HG03066 (cell line): ENCODE results near the gene UNK.
A peak's percentile ranks its signal among the peaks of the same experiment; 100 is the strongest.

Experiments
- ATAC-seq: cut with Tn5 transposase; IDR thresholded peaks from one replicate; pipeline ENCODE4 v1.9.1; 2021; ENCODE audit warnings: low read depth; ENCODE audit not compliant: unreplicated experiment

UNK gene

DNA sequence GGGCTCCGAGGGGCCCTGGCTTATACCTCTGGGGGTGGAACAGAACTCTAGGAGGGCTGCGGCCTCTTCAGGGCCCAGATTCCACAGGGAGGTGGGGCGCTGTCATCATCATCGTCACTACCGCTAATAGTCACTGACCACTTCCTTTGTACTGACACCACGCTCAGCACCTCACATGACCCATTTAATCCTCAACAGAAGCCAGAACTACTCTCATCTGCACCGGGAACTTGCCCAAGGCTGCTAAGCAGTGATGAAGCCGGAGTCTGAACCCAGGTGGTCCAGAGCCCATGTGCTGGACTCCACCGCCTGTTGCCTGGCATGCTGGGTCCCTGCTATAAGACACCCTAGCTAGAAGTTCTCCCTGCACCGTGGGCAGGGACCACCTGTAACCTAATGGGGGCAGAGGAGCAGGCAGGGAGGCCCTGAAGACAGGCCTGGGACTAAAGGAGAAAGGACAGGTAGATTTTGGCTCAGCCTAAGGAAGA lies 47.6 kb downstream of the UNK start:
- ATAC-seq: no peak

DNA sequence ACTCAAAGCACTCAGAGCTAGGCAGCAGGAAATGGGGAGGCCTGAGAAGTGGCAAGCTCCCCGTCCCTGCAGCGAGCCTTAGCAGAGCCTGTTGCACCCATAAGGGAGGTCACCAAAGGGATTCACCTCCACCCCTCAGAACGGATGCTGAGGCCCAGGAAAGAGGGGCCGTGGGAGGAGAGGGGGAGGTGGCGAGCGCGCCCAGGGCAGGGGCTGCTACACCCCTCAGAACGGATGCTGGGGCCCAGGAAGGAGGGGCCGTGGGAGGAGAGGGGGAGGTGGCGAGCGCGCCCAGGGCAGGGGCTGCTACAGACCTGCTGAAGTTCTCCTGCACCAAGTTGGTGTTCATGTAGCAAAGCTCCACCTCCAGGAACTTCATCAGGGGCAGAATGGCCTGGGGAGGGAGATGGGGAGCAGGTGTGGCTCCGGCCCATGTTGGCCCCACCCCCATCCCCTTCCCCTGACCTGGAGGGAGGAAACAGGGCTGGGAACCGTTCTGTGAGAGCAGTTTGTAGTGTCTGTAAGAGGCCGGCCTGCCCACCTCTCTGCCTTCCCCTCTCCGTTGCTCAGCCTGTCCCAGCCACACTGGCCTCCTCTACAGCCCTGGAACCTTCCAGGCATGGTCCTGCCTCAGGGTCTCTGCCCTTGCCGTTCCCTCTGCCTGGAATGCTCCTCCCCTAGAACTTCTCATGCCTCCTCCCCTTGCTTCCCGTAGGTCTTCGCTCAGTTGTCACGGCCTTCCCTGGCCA lies 48.2 kb downstream of the UNK start:
- ATAC-seq: no peak

DNA sequence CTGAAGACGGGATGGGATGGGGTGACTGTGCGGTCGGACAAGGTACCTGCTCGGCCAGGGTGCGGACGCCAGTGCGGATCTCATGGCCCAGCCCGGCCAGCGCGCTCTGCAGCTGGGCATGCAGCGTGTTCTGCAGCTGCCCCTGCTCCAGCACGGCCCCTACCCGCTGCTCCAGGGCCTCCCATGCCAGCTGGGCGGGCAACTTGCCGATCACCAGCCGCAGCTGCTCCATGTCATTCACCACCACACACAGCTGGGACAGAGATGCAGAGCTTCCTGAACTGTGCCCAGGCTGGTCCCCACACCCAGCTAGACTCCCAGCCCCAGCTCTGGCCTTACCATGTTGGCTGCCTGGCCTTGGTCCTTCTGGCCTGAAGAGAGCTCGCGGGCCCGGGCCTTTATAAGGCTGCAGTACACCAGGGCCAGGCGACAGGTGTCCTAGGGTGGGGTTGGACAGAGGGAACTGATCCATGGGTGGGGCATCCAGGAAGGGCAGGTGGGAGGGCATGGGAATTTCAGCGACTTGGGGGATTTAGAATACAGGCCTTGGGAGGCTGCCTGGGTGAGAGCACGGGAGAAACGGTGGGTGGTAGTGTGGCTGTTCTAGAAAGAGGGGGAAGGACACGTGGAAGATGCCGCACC lies 49.8 kb downstream of the UNK start:
- no peak for ATAC-seq

DNA sequence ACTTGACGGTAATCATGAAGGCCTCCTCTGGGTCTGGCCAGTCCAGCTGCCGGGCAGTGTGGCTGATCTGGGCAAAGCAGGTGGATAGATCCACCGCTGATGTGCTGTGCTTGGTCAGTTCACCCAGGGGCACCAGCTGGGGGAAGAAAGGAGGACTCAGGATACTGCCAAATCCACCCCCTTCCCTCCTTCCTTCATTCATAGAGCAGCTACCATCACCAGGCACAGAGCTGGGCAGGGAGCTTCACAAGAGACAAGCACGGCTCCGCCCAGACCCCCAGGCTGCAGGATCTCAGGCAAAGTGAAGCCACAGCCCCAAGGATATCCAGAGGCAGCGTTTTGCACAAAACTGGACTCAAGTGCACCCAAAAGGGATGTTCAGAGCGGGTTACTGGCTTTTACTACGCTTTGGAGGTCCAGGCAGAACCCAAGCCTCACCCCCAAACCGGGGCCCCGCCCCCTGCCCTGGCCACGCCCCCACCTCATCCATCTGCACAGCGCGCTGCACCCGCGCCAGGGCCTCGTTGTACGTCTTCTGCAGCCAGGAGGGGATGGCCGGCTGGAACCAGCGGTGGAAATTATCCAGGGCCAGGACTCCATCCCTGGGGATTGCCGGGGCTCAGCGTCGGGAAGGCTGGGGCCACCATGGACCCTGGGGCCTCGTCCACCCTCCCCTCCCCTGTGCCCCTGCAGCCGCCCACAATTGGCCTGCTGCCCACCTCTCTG lies 50.5 kb downstream of the UNK start:
- ATAC-seq: no peak

DNA sequence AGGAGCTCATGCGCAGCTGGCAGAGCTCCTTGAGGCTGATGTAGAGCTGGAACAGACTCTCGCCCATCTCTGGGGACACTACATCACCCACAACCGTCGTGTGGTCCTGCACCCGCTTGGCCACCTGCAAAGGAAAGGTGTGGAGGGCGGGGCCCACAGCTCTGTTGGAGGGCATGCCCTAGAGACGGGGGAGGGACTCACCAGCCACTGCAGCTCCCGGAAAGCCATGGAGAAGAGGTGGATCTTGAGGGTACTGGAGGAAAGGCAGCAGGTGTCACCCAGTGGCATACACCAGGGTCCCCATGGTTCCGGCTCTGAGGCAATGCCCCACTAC lies 51.0 kb downstream of the UNK start:
- no peak for ATAC-seq

DNA sequence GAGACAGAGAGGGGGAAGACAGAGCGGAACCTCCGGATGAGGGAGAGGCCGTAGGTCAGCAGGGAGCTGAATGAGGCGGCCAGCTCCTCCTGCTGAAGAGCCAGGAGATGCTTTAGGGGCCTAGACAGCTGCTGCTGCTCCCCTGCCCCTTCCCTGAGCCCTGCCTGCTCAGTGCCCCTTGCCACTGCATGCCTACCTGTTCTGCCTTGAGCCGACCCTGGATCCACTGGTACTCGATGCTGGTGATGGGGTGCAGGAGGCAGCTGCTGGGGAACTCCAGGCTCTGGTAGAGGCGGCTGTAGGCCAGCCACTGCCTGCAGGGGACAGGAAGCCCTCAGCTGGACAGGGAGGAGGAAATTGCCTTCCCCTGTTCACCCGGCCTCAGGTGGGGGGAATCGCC lies 52.0 kb downstream of the UNK start:
- ATAC-seq: no peak

DNA sequence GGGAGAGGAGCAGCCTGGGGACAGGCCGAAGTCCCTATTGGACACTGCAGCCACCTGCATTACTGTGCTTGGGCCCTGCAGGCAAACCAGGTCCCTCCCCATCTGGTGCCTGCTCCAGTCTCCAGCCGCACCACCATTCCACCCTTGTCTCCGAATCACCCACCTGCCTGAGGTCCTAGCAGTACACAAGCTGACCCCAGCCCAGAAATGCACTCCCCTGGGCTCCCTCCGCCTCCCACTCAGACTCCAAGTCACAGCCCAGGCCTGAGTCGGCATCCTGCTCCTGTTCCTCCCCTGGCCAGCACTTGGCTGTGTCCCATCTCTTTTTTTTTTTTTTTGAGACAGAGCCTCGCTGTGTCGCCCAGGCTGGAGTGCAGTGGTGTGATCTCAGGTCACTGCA lies 53.3 kb downstream of the UNK start:
- ATAC-seq: no peak

DNA sequence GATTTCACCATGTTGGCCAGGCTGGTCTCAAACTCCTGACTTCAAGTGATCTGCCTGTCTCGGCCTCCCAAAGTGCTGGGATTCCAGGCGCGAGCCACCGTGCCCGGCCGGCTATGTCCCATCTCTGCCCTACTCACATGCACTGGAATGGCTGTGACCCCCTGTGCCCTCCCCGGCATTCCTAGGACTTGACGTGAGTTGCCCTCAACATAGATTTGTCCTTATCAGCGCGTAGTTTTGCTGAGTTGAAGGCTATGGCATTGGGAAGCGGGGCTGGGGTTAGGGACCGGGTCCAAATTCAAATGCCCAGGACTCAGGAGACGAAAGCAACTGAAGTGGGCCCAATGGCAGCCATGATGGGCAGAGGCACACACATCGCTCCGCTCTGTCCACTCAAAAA lies 53.8 kb downstream of the UNK start:
- ATAC-seq: no peak

DNA sequence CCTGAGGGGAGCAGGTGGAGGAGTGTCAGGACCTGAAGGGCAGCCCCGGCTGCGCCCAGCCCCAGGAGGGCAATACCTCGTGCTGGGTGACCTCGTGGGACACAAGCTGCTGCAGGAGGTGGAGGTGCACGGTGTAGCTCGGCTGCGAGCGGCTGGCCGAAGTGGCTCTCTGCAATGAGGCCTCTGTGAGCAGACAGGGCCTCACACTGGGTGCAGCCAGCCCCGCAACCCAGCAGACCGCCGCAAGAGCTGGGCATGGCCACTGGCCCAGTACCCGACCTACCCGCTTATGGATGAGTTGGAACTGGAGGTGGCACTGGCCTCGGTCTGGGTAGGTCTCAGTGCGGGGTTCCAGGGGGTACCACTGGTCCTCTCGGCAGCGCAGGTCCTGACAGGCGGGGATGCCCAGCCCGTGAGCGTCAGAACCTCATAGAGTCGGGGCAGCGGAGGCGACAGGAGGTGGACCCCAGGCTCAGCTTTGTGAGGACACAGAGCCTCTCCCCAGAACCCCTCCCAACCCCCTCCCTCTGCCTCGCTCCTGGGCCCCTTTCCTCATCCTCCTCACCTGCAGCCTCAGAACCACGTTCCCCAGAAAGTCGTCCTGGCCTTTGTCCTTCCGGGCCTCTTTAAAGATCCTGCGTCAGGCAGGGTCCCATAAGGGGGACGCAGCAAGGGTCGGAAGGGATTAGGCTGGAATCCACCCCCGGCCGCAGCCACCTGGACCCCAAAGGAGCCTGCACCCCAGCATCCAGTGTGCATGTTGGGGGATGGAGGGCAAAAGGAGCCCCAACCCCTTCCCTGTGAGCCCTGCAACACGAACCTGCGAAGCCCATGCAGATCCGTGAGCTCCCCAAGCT lies 55.6 kb downstream of the UNK start:
- ATAC-seq: no peak

DNA sequence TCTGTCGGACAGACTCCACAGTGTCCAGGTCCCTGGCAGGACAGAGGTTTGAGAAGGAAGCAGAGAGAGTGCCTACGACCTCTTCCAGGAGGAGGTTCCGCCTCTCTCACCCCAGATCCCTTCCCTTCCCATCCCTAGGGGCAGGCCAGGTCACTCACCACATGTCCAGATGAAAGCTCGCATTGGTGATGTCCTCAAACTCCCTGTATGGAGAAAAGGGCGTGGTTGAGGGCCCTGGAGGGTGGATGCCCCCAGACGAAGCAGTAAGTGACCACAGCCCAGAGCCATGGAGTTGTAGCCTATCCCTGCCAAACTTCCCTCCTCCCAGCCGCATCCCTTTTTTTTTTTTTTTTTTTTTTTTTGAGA lies 56.2 kb downstream of the UNK start:
- no peak for ATAC-seq

DNA sequence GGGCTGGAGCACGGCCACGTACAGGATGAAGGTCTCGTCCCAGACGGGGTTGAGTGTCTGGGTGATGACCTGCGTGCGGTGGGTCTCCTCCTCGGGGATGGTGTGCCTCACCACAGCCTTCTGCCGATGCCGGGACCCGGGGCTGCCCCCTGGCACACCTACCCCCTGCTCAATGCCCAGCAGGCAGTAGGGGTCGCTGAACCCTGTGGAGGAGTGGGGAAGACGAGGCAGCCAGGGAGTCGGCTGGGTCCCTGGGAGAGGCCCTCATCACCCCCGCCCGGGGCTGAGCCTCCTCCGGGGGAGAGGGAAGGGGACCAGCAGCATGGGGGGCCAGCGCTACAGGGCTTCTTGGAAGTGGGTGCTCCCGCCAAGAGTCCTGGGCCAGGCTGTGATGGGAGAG lies 57.8 kb downstream of the UNK start:
- ATAC-seq: no peak

DNA sequence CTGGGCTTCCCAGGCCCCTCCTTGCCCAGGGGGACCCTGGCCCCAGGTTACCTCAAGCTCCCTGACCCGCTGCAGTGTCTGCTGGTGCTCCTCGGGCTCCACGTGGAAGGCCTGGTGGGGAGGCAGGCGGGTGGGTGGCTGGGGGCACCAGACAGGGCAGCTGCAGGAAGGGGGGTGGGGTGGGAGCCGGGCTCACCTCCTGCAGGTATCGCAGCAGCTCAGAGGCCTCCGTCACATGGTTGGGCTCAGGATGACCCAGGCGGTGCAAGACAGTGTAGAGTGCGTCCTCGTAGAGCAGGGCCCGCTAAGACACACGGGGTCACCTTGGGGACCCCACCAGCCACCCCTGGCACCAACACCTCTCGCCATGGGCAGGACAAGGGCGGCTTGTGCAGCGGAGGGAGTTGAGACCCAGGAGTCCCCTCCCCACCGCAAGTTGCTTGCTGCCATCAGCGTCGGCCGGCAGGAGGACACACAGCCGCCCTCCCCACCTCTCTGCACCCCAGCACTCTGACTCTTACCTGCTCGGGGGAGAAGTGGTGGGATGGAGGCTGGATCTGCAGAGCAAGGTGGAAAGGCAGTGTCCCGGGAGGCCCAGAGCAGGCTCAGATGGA lies 58.5 kb downstream of the UNK start:
- ATAC-seq: no peak

DNA sequence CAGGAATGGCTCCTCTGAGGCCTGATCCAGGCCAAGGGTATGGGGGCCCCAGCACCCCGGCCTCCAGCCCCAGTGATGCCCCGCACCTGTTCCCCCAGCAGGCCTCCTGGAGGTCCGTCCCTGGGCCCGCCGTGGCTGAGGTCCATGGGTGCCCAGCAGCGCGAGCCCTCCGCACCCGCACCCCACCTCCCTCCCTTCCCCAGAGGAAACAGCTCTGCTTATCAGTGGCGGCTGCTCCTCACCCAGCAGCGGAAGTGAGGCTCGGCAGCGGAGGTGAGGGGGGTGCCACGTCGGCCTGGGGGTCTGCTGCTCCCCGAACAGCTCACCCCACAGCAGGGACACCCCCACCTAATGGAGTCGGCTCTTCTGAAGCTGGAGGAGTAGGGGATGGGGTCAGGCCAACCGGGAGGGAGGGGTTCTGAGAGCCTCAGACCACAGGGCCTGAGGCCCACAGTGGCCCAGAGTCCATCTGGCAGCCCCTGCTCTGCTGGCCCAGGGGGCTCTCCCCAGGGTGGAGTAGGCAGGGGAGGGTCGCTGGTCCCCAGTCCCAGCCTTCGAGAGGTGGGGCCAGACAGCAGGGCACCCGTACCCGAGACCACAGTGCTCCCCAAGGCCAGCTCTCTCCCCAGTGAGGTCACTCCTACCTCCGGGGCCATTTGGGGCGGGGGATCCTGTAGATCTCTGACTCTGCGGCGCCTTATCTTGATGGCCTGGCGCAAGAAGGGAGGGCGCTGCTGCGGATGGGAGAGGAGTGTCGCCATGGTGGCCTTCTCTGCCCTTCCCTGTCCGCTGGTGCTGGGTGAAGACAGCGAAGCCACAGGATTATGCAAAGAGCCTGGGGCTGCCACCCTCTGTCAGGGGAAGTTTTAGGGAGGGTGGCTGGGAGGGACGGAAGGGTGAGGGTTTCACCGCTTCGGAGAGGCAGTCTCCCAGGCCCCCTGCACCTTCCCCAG lies 59.2 kb downstream of the UNK start, which contains the start of gene UNC13D:
UNC13D (minus strand) TSS at position 828 of the 953 bp plus-strand sequence; CDS start at position 761, 67 bp downstream.
- no peak for ATAC-seq

DNA sequence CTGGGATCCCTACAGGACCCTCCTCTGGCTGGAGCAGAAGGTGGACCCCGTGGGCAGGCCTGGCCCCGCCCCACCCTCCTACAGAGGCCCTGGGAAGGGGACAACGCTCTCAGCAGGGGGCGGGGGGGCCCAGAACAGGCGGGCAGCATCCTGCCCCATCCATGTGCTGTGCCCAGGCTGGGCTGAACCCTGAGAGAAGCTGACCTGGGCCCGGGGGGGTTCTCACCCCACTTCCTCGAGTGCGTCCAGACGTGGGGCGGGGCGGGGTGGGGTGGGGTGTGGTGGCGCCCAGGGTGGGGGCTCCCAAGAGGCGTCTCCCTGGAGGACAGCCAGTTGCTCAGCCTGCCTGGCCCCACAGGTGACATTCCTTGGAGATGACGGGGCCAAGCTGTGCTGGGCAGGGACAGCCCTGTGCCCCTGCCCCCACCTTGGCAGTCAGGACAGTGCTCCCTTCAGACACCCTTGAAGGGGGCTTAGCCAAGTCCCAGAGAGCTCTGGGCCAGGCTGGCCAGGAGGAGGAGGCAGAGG lies 60.0 kb downstream of the UNK start:
- ATAC-seq: no peak

DNA sequence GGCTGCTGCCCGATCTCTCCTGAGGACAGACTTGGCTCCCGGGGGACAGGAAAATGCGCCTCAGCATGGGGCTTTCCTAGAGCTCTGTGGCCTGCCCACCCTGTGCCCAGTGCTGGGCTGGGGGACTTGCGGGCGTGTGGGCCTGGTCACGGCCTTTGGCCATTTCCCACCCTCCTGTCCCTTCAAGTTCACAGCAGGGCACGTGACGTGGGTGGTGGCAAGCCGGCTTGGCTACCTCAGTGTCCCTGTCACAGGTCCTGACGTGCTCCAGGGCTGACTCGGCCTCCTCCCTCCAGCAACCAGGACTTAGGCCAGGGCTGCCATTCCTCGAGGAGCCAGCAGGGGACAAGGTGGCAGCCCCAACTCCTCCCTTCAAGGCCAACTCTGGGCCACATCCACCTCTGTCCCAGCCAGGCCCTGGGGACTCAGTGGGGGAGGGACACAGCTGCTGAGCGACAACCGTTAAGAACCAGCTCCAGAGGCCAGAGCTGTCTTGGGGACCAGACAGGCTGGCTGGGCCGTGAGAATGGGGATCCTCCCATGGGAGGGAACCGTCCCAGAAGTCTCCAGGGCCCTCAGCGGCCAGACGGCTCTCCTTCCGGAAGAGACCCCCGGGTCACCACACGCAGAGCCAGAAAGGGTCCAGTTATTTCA lies 60.6 kb downstream of the UNK start:
- ATAC-seq: peak; percentile 78

DNA sequence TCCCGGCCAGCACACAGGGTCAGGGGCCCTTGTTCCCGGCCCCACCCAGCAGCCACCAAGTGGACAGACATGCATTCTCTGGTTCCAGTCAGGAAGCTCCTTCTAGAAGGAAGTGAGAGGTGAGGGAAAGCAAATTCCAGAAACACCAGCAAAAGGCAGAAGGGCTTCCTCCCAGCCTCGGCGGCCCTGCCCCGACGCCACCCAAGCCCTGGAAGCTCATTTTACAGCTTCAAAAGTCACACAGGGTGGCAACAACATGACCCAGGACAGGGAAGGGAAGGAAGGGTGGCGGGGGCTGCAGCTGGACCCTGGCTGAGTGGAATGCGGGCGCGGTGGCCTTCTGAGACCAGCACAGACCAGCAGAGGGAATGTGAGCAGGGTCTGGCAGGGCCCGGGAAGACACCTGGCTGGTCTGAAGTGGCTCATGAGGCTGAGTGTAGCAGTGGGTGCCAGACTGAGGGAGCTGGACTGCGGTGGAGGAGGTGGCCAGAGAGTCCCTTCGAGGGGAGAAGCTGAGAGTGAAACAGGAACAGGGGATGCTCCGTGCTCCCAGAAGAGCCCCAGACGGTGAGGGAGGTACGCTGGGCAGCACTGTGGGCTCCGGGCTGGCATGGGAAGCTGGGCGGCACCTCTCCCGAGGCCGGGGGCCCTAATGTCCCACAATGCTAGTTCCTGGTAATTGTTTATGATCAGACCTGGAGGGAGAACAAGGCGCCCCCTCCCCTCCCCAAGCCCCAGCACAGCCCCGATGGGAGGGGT lies 61.5 kb downstream of the UNK start:
- no peak for ATAC-seq

DNA sequence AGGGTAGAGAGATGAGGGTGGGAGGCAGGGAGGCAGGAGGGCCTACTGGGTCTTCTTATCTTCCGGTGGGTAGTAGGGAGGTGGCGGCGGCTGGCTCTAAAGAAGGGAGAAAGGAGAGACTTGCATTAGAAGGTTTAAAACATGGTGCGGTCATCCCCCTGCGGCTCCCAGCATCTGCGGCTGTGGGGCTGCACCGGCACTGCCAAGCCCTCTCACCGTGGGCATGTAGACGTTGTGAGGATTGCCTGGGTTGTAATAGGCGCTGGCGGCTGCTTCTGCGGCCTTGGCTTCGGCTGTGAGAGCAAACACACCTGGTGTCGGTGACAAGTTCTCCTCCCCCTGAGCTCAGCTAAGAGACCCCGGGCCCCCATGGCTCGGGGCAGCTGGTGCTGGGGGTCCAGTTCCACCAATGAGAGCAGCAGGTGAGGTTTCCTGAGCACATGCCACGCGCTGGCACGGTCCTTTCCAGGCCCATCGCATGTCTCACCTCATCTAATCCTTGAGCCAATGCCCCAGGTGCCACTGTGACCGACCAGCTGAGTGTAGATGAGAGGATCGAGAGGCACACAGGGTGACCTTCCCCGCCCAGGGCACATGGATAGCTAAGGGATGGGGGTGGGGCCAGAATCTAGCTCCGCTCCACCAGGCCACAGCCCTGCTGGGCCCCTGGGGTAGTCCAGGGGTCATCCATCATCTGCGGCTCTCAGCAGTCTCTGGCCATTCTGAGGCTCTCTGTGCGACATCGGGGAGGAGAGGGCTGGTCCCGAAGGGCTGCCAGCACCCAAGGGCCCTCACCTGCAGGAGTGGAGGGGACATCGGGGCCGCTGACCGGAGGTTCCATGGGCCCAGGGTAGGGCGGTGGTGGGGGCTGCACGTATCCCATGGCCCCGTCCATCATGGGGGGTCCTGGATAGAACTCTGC lies 62.3 kb downstream of the UNK start:
- no peak for ATAC-seq
